NCI-H446 (cell line): Measurements from ENCODE around the gene RGS3.
A peak's percentile ranks its signal among the peaks of the same experiment; 100 is the strongest.

ENCODE experiments used
- DNase-seq, 2 experiments: peaks; one replicate each; lab custom pipeline; 2025; lab: John Stamatoyannopoulos, UW

The RGS3 gene

DNA sequence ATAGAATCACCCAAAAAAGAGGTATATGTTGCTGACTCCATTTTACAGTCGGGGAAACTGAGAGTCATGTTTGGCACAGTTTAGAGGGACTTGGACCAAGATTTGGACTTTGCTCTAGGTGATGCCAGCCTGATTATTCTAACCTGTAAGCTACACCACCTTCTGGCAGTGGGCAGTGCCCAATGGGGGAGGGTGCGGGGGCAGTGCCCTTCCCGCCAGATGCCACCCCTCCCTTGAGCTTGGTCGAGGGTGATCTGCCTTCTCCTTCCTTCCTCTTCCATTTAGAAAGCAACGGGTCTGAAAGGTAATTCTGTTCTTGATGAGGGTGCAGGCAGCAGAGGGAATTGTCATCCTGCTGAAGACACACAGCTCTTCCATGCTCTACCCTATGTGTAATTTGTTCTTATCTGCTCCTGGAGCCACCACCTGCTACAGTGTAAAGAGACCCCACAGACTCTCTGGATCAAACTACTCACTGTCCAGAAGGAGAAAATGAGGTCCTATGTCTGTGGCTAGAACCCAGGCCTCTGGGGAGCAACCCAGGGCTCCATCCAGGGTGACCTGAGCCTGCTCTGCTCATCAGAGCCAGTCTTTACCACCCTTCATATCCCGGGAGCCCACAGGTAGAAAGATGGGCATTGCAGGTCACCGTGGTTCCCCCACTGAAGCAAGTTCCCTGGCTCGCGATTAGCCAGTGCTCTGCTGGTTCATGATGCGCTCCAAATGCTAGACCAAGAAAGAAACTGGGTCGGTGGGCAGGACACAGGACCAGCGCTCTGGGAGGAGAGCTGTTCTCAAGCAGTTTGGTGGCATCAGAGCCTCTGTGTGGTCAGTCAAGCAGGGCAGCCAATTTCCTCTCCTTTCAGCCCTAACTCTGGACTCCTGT is 156.2 kb downstream of the RGS3 start:
- no peak for DNase-seq

DNA sequence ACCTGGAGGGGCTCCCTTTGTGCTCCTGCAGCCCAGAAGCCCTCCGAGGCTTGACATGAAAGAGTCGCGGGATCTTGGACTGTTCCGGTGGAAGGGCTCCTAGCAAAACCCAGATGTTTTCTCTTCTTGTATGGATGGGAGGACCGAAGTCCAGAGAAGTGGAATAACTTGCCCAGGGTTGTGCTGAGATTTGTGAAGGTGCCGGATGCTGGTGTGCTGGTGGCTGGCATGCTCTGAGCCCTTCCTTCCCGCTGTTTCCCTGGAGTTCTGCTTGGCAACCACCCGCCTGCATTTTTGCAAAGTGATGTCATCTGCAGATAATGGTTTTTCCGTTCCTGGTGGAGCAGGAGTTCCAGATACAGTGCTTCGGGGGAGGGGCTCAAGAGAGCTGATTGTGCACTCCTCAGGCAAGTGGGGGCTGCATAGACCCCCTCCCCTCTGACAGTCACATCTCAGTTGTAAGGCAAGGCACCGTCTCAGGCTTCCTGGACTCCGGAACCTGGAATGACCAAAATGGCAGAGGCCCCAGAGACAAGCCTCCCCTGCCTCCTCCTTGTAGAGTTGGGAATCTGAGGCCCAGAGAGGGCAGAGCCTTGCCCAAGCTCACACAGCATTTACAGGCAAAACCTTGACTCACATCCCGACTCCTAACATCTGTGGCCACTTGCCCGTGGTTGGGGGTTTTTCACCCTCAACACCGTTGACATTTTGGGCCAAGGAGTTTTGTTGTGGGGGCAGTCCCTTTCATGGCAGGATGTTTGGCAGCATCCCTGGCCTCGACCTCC is 157.0 kb downstream of the RGS3 start:
- DNase-seq = peak in 1 of 2 experiments; percentile 50

DNA sequence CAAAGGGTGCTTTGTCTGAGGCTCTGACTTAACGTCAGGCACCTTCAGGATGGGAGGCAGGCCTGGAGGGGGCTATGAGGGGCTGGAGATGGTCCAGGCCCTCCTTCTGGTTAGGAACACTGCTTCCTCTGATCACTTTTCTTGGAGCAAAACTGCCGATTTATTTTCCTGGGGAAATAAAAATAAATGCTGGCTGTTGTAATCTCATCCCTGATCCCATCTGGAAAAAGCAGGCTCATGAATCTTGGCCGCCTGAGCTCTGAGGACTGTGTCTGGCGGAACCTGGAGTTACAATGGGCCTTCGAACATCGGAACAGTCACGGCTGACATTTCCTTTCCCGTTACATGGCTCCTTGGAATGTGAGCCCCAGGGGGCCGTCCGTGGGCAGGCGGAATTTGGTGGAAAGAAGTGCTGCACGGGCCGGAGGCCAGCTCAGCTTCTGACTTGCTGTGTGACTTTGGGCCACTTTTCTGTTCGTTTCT is 157.8 kb downstream of the RGS3 start:
- peak in 1 of 2 experiments; percentile 9 for DNase-seq

DNA sequence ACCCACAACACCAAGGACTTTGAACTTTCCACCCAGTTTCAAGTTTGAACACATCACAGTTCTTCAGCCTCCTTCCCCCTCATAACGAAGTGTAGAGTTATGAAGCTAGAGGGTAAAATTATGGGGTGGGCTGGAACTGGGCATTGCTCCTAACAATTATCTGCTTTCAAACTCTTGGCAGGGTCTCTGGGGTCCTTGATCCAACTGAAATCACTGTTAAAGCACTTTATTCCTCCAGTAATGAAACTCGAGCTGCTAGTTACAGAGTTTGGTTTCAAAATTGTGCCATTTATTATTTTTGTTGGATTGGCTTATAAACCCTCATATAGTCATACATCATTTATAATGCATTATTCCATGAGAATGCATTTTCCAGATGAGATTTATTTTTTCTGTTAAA is 158.5 kb downstream of the RGS3 start:
- DNase-seq = no peak

DNA sequence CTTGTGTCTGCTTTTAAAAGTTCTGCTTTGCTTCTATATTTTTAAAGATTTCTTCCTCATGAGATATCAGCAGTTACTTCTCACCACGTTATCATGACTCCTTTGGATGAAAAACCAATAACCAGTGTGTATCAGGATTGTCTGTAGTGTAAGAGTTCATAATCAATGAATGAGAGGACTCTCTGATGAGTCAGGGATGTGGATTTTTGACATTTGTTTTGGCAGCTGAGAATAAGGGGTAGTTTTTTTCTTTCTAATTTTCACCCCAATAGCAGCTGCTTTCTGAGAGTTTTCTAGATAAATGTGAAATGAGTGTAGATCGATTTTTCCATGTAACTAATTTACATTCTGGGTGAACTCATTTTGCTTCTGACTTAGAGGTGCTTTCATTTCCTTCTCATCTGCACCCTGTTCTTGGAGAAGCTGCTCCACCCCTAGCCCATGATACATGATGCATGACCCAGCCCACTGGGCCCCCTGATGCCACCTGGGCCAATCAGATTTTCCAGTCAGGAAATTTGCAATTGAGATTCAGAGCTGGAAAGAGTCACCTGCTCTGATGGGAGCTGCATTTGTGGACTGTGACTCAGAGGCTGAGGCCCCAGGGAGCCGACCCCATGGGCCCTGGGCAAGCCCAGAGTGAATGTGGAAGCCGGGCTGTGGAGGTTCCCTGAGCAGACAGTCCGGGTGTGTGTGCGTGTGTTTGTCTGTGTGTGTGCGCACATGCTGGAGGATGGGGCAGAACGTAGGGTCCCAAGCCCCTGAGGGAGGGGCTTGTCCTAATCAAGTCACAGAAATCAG is 159.3 kb downstream of the RGS3 start:
- DNase-seq = no peak

DNA sequence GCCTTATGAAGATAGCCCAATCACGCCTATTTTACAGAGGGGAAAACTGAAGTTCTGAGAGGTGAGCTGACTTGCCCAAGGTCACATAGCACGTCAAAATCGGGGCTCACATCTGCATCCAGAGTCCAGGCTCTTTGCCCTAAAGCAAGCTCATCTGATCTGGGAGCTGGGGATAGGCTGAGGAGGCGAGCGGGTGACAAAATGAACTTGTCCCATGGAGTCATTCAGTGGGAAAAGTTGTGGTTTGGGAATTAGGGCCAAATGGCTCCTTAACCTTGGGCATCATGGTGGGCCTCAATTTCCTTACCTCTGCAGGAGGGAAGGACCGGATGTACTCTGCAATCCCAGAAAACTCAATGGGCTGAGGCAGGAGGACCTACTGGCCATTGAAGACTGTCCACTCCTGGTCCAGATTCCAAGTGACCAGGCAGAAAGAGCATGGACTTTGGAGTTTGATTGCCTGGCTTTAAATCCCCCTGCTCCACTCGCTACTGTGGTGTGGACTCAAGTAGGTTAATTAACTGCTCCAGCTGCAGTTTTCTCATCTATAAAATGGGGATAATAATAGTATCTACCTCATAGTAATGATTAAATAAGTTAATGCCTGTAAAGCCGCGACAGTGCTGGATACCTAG is 160.4 kb downstream of the RGS3 start:
- DNase-seq = no peak

DNA sequence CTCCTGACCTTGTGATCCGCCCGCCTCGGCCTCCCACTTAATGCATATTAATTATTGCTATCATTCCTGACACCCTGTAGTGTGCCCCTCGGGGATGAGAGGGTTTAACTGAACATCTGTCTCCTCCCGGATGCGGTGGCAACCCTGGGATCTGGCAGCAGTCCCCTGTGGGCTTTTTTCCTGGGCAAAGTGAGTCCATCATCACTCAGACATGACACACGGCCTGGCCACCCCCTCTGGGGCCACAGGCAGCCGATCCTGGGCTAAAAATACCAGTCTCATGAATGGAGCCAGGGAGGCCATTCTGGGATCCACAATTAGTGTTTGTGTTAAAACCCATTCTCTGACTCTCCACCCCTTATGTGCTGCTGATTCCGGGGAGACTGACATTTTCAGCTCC is 161.2 kb downstream of the RGS3 start:
- no peak for DNase-seq

DNA sequence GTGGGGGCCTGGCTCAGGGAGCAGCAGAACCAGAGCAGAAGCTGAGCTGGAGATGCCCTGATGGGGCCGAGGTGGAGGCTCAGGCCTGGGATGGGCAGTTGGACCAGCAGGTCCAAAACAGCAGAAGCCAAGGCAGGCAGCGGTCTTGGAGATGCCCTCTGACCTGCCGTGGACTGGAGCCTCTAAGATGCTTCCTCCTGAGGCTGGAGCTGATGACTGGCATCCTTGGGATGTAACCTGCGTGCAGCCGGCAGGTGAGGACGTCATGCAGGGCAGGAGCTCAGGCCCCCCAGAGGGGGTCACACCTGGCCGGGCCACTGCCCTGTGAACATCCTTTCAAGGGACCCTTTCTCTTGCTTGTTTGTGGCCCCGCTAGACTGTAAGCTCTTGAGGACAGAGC is 162.0 kb downstream of the RGS3 start:
- no peak for DNase-seq

DNA sequence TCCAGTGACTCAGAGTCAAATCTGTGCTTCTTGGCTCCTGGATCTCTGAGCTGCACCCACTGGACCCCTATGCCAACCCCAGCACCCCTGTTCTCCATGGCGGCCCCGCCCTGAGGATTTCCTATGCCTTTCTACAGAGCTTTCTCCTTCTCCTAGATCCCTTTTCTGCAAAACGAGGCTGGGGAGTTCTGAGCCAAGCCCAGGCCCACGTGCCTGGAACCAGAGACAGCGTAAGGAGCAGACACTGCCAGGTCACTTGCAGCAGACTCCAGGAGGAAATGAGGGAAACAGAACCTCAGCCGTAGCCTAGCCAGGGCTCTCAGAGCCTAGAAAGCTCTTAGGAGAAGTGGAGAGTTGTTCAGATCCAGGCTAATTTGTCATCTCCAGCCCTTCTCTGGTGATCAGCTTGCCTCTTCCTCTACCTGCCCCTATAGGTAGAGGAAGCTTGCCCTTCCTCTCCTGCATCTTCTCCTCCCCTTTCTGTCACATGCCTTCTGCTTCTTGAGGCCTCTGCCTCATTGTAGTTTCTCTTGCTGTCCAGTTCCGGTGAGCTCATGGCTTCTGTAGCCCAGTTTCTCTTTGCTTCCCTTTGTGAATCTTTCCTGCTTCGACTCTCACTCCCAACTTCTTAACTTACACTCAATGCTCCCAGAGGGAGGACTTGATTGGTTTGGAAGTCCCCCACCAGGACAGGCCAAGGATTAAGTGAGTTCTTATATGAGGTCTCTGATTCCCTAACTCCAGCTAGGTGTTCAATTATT is 163.4 kb downstream of the RGS3 start:
- no peak for DNase-seq

DNA sequence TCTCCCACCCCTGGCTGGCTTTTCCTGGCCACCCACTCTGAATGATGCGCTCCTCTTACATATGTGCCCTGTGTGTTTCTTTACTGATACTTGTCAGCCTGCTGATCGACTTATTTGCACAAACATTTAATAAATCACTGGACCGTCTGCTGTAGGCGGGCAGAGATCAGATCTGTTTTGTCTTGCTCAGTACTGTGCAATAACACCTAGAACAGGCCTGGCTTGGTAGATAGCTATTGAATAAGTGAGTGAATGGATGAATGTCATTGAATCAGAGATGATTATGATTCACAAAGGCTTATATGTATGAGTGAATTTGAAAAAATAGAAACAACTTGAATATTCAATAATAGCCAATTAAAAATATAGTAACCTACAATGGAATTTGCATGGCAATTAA is 165.1 kb downstream of the RGS3 start:
- no peak for DNase-seq

DNA sequence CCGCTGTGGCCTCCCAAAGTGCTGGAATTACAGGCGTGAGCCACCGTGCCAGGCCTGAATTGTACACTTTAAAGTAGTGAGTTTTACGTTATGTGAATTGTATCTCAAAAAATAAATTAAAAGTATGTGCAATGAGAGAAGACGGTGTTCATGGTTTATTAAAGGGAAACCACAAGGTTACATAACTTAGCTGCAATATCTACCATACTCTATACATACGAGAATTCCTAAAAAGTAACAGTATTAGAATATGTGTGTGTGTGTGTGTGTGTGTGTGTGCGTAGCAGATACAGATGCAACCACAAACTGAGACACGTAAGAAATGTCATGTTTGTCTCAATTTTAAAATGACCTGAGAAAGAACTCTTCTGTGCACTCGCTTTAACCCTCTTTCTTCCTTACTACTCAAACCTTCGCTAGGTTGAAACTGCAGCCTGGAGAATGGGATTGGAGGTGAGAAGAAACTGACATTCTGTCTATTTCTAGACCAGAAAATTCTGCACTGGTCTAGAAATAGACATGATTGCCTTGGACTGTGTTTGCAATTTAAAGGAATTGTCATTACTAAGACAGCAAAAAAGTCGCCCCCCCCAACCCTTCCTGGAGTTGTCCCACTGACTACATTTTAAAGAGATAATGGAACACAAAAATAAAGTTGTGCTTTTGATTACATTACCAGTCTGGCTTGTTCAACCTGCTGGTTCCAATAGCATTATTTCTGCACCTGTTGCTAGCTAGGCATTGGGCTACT is 167.0 kb downstream of the RGS3 start:
- no peak for DNase-seq

DNA sequence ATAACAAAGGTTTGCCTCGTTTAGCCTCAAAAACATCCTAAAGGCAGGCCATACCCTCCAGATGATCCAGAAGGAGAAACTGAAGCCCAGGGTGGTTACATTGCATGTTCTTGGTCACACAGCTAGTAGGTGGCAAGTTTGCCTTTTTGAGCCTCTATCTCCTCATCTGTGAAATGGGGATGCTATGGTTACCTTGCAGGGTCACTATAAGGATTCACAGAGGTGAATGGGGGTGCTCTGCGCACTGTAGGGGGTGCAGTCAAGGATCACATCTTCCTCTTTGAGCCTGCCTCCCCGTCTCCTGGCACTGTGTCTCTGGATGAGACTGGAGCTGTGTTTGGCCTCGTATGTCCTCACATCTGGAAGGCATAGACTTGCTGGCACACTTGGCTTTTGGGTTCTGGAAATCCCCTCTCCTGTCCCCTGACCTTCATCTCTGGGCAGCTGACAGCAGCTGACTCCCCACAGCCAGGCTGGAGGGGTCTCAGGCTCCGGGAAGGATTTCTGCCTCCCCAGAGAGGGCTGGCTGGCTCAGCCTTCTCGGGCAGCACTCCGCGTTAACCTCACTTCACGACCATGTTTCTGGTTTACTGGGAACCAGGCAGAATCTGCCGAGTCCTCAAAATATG is 167.7 kb downstream of the RGS3 start:
- no peak for DNase-seq

DNA sequence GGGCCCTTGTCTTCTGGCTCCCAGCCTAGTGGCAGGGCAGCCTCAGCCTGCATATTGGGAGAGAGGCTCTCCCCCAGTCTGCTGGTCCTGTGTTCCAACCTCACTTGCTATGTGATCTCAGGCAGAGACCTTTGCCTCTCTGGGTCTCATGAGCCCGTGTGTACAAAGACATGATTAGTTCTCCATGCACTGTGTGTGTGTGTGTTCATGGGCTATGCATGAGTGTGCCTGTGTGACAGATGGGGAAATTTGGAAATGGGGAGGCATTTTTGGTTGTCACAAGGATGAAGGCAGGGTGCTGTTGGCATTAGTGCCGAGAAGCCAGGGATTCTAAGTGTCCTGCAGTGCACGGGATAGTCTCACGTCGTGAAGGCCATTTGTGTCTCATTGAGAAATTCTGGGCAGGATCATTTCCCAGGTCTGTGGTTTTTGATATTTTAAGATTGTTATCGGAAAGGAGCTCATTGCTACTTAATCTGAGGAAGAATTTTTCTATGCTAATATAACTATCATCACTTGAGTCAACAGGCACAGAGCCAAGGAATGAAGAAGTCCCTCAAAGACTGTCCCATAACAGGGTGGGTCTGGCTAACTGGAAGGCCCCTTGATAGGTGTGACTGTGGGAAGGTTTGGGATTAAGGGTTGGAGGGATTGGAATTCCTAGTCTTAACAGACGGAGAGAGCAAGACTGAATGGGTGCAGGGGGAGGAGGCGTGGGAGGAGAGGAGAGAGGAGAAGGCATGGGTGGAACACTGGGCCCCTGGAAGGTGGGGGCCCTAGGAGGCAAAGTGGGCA is 168.5 kb downstream of the RGS3 start:
- no peak for DNase-seq

DNA sequence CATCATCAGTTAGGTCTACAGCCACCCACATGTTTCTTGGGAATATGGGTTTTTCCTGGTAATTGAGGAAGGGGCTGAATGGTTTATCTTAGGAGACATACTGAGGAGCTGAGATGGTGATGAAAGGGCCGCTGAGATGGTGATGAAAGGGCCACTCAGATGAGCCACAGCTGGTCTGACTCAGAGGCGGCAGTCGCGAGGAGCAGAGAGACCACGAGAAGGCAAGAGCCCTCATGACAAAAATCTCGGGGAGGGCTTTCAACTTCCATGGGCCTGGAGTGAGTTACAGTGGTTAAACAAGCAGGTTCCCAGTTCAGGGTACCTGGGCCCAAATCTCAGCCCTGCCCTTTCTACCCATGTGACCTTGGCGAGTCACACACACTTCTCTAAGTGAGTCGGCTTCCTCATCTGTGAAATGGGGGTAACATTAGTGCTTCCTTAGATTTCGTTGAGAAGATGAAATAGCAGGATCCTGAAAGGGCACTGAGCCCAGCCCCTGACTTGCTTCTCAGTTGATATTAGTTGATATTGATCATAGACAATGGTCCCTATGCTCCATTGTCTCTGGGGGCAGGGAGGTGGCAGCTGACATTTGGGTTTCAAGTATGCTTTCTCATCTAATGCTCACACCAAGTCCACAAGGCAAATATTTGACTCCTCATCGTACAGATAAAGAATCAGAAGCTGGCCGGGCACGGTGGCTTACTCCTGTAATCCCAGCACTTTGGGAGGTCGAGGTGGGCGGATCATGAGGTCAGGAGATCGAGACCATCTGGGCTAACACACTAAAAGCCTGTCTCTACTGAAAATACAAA is 169.5 kb downstream of the RGS3 start:
- DNase-seq = no peak

DNA sequence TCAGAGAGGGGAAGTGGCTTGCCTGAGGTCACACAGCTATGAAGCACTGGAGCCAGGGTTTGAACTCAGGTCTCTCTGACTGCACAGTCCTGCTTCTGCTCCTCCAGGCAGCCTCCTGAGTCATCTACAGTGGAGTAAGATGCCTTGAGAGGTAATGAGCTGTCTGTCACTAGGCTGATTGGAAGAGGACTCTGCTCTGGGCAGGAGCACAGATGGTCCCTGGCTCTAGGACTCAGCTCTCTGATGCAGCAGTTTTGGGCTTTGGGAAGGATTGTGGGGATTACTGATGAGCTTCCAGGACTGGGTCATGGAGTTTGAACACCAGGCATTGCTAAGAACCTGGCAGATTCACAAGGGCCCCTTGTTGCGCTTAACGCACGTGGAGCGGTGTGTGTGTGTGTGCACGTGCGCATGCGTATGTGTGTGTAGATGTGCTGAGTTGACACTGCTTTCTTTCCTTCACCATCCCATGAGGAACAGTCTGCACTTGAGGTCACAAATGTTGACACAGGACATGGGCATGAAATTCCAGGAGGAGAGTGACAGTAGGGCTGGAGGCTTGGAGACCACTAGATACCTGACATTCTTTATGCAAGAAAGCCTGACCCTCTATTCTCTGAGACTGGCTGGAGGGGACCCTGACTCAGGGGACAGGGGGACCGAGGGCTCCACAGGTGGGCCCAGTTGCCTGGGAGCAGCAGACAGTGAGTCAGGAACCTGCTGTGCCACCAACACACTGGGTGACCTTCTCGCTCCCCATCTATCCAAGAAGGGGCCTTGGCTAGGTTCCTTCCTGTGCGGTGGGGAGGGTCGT is 170.5 kb downstream of the RGS3 start:
- no peak for DNase-seq

DNA sequence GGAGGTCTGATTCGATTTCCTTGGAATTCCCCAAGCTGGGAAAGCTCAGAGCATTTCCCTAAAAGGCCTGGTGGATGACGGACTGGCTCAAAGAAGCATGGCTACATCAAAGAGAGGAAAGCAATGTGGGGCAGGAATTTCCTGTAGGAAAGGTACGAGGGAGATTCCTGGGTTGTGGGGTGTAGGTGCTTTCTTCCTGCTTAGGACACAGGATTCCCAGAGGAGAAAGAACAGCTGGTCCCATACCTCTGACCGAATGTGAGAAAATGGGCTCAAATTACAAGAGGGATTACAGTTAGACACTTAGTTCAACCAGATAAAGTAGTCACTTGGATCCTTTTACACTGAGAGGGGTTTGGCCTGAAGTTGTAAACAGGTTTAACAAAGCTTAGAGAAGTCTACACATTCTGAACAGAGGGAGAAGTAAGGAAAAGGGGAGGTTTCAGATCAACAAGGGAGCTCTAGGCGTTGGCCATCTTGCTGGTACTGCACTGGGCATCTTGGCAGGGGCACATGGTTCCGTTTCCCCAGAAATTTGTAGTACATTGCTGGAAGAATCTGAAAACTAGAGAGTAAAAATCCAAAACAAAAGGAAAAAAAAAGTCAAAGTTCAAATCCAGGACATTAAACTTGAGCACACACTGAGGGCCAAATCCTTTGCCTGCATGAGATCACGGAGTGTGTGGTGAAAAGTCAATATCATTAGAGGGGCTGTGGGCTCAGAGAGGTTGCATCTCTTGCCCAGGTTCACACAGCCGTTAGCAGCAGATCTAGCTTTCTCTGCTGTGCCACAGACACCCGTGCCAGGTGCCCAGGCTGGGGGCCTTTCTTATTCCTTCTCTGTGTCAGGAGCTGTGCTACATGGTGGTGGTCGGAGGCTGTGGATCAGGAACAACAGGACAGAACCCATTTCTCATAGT is 171.3 kb downstream of the RGS3 start:
- DNase-seq = no peak
